Osteoblast (primary cell): ENCODE data around the gene ZCCHC24. TPM values are rescaled to one million over a fixed set of nuclear protein-coding genes. Genes with fewer than 3 reads are reported as not detected.
A peak's percentile ranks its signal among the peaks of the same experiment; 100 is the strongest.

Experiments
- DNase-seq: peaks from one replicate; pipeline ENCODE4 v3.0.0; 2011; ENCODE audit warnings: low spot score, mixed read lengths; ENCODE audit not compliant: insufficient read length; ENCODE audit errors: missing footprints
- H2AFZ ChIP-seq: 2 replicates; pipeline ENCODE4 v1.6.0; 2011; ENCODE audit warnings: mild to moderate bottlenecking, low read length
- H3K27ac ChIP-seq: 2 replicates; pipeline ENCODE4 v1.5.1; 2011; ENCODE audit warnings: mild to moderate bottlenecking, low read depth, low read length, moderate library complexity
- H3K27me3 ChIP-seq: 2 replicates; pipeline ENCODE4 v1.6.0; 2012; ENCODE audit warnings: mild to moderate bottlenecking, control low read depth, inconsistent platforms, low read length, moderate library complexity; ENCODE audit not compliant: insufficient read depth
- H3K36me3 ChIP-seq: 2 replicates; pipeline ENCODE4 v1.5.1; 2011; ENCODE audit warnings: mild to moderate bottlenecking, low read length, control low read depth, moderate library complexity; ENCODE audit not compliant: insufficient read depth
- H3K4me1 ChIP-seq: 2 replicates; pipeline ENCODE4 v1.5.1; 2011; ENCODE audit warnings: mild to moderate bottlenecking, low read length, control low read depth, moderate library complexity; ENCODE audit not compliant: insufficient read depth
- H3K4me2 ChIP-seq: 2 replicates; pipeline ENCODE4 v1.6.0; 2011; ENCODE audit warnings: mild to moderate bottlenecking, low read length; ENCODE audit not compliant: insufficient read depth
- H3K4me3 ChIP-seq: fragments of 200-600 bp; sonication (generic); 3 replicates; pipeline ENCODE4 v1.5.1; 2012; ENCODE audit warnings: mild to moderate bottlenecking, low read length, inconsistent platforms; ENCODE audit not compliant: insufficient read depth
- H3K79me2 ChIP-seq: 2 replicates; pipeline ENCODE4 v1.6.0; 2012; ENCODE audit warnings: mild to moderate bottlenecking, low read length, control low read depth, inconsistent platforms; ENCODE audit not compliant: insufficient read depth
- H3K9me3 ChIP-seq: 2 replicates; pipeline ENCODE4 v1.5.1; 2011; ENCODE audit warnings: low read depth, low read length, control low read depth
- H4K20me1 ChIP-seq: 2 replicates; pipeline ENCODE4 v1.6.0; 2012; ENCODE audit warnings: mild to moderate bottlenecking, low read length, control low read depth; ENCODE audit not compliant: insufficient read depth
- CTCF ChIP-seq: IDR thresholded peaks from 2 replicates; pipeline ENCODE4 v1.5.1; 2011; ENCODE audit warnings: mild to moderate bottlenecking, low read depth, low read length, moderate library complexity; ENCODE audit errors: extremely low read depth
- total RNA-seq: library from RNA; depleted of rRNA; stranded (reverse); fragments of >200 nt; gene quantifications from 2 replicates; pipeline ENCODE4 v1.2.3, GENCODE V29; 2012

The ZCCHC24 gene
- total RNA-seq, 1 donor: 48.5 TPM

GRCh38 chr10:79394664-79395063 is 50.8 kb downstream of the ZCCHC24 start:
- H3K36me3 ChIP-seq: peaks cover 20% of the 10 kb centered on the region

GRCh38 chr10:79393924-79394610 is 51.4 kb downstream of the ZCCHC24 start:
- H4K20me1 ChIP-seq: peaks cover 1% of the 10 kb centered on the region
- H3K27ac ChIP-seq: no peak overlapping the region
- H3K4me2 ChIP-seq: no peak overlapping the region
- peak; percentile 74 for DNase-seq
- no peak for TF ChIP-seq CTCF
- no peak overlapping the region for H2AFZ ChIP-seq
- H3K36me3 ChIP-seq: peaks cover 22% of the 10 kb centered on the region
- no peak overlapping the region for H3K4me3 ChIP-seq
- peaks cover 18% of the 10 kb centered on the region for H3K4me1 ChIP-seq
- peaks cover 30% of the 10 kb centered on the region for H3K79me2 ChIP-seq
- no peaks in the 10 kb centered on the region for H3K9me3 ChIP-seq
- H3K27me3 ChIP-seq: no peaks in the 10 kb centered on the region

More at GRCh38 chr10:79394664-79395063, 50.8 kb downstream of the ZCCHC24 start:
- Histone ChIP-seq H4K20me1 (no peaks in the 10 kb centered on the region), H3K27ac (no peak overlapping the region), H3K4me1 (peaks cover 23% of the 10 kb centered on the region), H2AFZ (no peak overlapping the region), H3K4me2 (no peak overlapping the region), H3K9me3 (no peaks in the 10 kb centered on the region), H3K27me3 (no peaks in the 10 kb centered on the region), H3K4me3 (no peak overlapping the region), H3K79me2 (peaks cover 30% of the 10 kb centered on the region)
- no peak for TF ChIP-seq CTCF
- DNase-seq: no peak

GRCh38 chr10:79393221-79393923 is 52.1 kb downstream of the ZCCHC24 start:
- TF ChIP-seq CTCF: no peak
- no peaks in the 10 kb centered on the region for H3K9me3 ChIP-seq
- H4K20me1 ChIP-seq: peaks cover 7% of the 10 kb centered on the region
- H3K4me1 ChIP-seq: peaks cover 11% of the 10 kb centered on the region
- peaks cover 22% of the 10 kb centered on the region for H3K36me3 ChIP-seq
- no peak for DNase-seq
- H3K27ac ChIP-seq: no peak overlapping the region
- no peak overlapping the region for H2AFZ ChIP-seq
- H3K79me2 ChIP-seq: peaks cover 27% of the 10 kb centered on the region
- no peak overlapping the region for H3K4me2 ChIP-seq
- H3K27me3 ChIP-seq: no peaks in the 10 kb centered on the region
- no peak overlapping the region for H3K4me3 ChIP-seq

- Histone ChIP-seq H3K4me1 (peaks cover 4% of the 10 kb centered on the region), H3K36me3 (peaks cover 27% of the 10 kb centered on the region), H3K27ac (no peak overlapping the region), H2AFZ (no peak overlapping the region), H3K27me3 (no peaks in the 10 kb centered on the region), H4K20me1 (peaks cover 7% of the 10 kb centered on the region), H3K79me2 (peaks cover 20% of the 10 kb centered on the region), H3K9me3 (no peaks in the 10 kb centered on the region), H3K4me3 (no peak overlapping the region), H3K4me2 (no peak overlapping the region)
- DNase-seq: peak; percentile 44
- no peak for TF ChIP-seq CTCF
Measured at GRCh38 chr10:79392506-79393176, 52.8 kb downstream of the ZCCHC24 start.
